Measurements from ENCODE around the gene SKAP2.

DNA sequence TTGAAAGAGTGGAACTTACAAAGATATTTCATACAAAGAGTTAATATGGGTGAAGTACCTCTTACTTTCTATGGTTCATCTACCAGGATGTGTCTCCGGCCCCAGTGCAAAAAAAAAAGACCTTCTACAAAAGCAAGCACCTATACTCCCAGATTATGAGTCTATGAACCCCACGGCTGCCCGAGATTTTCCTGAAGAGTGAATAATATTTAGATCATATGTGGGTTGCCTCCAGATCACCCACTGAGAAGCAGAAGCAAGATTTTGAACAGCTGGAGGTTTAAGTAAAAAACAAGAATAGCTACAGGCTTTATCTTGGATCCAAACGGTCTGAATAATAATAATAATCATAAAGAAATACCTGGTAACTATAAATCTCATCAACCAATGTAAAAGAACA lies 207.7 kb downstream of the SKAP2 start:
- TF ChIP-seq POLR2A (IDR thresholded peaks at IDR 0.05; ENCODE audit: low read length): no peak
- no peak for TF ChIP-seq GATA1 (IDR thresholded peaks at IDR 0.05; ENCODE audit: low read depth, low read length)

Measured in erythroblast (primary cell).